A673 (cell line): ENCODE results near the gene PICALM. TPM values are rescaled to one million over a fixed set of nuclear protein-coding genes. Genes with fewer than 3 reads are reported as not detected.
A peak's percentile ranks its signal among the peaks of the same experiment; 100 is the strongest.

ENCODE experiments used
- BruUV-seq: library from RNA; stranded (reverse); fragments of 400-500 nt; replicated peaks from 2 replicates; lab custom pipeline; 2021; lab: Mats Ljungman, UMichigan
- CTCF ChIA-PET: fragments of 300-600 bp; sonication (Branson Sonifier 250); formaldehyde crosslinking; loops from one replicate; lab custom pipeline; 2022; ENCODE audit warnings: antibody characterized with exemption; lab: Charles Lee
- POLR2A ChIA-PET: fragments of 300-600 bp; sonication (Branson Sonifier 250); formaldehyde crosslinking; loops from one replicate; lab custom pipeline; 2022; ENCODE audit warnings: antibody characterized with exemption; ENCODE audit not compliant: low non-redundant PET; lab: Charles Lee
- DNase-seq: peaks from one replicate; pipeline ENCODE4 v3.0.0-alpha.2; 2015; ENCODE audit warnings: low spot score
- H3K27ac ChIP-seq: fragments of 200-600 bp; sonication (generic); 2 replicates; pipeline ENCODE4 v1.5.1; 2016; ENCODE audit warnings: mixed run types, low read depth, mild to moderate bottlenecking, mixed read lengths, antibody characterized with exemption, low read length; ENCODE audit not compliant: poor library complexity, severe bottlenecking
- H3K27me3 ChIP-seq: fragments of 200-600 bp; sonication (generic); replicated peaks from 2 replicates; pipeline ENCODE4 v1.6.1; 2017; ENCODE audit warnings: mixed run types, low read depth, mild to moderate bottlenecking, mixed read lengths, antibody characterized with exemption, low read length; ENCODE audit not compliant: insufficient read depth, poor library complexity
- H3K36me3 ChIP-seq: fragments of 200-600 bp; sonication (generic); 2 replicates; pipeline ENCODE4 v1.6.1; 2016; ENCODE audit warnings: mixed run types, mild to moderate bottlenecking, mixed read lengths, antibody characterized with exemption, low read length; ENCODE audit not compliant: insufficient read depth, poor library complexity, severe bottlenecking
- H3K4me1 ChIP-seq: fragments of 200-600 bp; sonication (generic); 2 replicates; pipeline ENCODE4 v1.6.1; 2017; ENCODE audit warnings: mixed run types, mild to moderate bottlenecking, mixed read lengths, antibody characterized with exemption, low read length; ENCODE audit not compliant: insufficient read depth, poor library complexity, severe bottlenecking
- H3K4me3 ChIP-seq: fragments of 200-600 bp; sonication (generic); 2 replicates; pipeline ENCODE4 v1.5.1; 2016; ENCODE audit warnings: low read depth, mixed run types, mild to moderate bottlenecking, mixed read lengths, low read length; ENCODE audit not compliant: poor library complexity, severe bottlenecking
- H3K9me3 ChIP-seq: fragments of 200-600 bp; sonication (generic); 2 replicates; pipeline ENCODE4 v1.6.1; 2016; ENCODE audit warnings: mixed run types, low read depth, mild to moderate bottlenecking, mixed read lengths, antibody characterized with exemption, low read length; ENCODE audit not compliant: poor library complexity, severe bottlenecking
- EZH2 ChIP-seq: fragments of 200-600 bp; sonication (generic); IDR thresholded peaks from 2 replicates; pipeline ENCODE4 v1.6.1; 2017; ENCODE audit warnings: borderline replicate concordance, low read depth, mild to moderate bottlenecking, mixed read lengths, antibody characterized with exemption, low read length; ENCODE audit not compliant: poor library complexity, severe bottlenecking
- intact Hi-C: fragments of 100-400 bp; cut with micrococcal nuclease; formaldehyde crosslinking; loops from one replicate; pipeline ENCODE4 v1.10.0; 2022; ENCODE audit not compliant: unreplicated experiment
- total RNA-seq: library from RNA; stranded (reverse); gene quantifications from 2 replicates; pipeline ENCODE4 v1.2.3, GENCODE V29; 2021
- TF ChIP-seq, protein P1 (sequence below): fragments of 300-800, 200-600 bp; sonication (generic); conservative IDR thresholded peaks from 2 replicates; pipeline ENCODE4 v1.5.1; 2017; ENCODE audit warnings: low read depth, mild to moderate bottlenecking, antibody characterized with exemption, low read length, moderate library complexity, mixed read lengths

The PICALM gene
- total RNA-seq, 1 experiment from 2014 or later = 174 TPM

DNA sequence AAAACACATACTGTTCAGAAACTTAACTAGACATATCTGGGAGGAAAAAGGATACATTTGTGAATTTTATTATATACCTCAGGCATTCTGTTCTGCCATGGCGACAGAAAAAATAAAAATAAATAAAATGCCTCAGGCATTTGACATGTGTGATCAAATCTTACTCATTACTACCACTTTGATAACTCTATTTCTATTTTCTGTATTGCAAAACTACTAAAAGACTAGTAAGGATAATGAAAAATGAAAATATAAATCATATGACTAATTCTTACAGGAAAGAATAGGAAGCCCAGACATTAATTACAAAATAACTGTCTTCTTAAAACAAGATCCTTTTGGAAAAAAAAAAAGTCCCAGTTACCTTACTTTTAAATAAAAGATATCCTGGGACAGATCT is 5.3 kb downstream of the PICALM start:
- intact Hi-C loops = no loop called here
- H3K4me1 ChIP-seq = peaks cover 54% of the 10 kb centered on the region
- CTCF ChIA-PET = no interaction called here
- H3K27me3 ChIP-seq = no peaks in the 10 kb centered on the region
- H3K9me3 ChIP-seq = no peaks in the 10 kb centered on the region
- no peak for TF ChIP-seq EZH2
- TF ChIP-seq, protein P1, sequence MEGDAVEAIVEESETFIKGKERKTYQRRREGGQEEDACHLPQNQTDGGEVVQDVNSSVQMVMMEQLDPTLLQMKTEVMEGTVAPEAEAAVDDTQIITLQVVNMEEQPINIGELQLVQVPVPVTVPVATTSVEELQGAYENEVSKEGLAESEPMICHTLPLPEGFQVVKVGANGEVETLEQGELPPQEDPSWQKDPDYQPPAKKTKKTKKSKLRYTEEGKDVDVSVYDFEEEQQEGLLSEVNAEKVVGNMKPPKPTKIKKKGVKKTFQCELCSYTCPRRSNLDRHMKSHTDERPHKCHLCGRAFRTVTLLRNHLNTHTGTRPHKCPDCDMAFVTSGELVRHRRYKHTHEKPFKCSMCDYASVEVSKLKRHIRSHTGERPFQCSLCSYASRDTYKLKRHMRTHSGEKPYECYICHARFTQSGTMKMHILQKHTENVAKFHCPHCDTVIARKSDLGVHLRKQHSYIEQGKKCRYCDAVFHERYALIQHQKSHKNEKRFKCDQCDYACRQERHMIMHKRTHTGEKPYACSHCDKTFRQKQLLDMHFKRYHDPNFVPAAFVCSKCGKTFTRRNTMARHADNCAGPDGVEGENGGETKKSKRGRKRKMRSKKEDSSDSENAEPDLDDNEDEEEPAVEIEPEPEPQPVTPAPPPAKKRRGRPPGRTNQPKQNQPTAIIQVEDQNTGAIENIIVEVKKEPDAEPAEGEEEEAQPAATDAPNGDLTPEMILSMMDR = no peak
- H3K4me3 ChIP-seq = peak overlapping the region; percentile 7
- H3K36me3 ChIP-seq = no peaks in the 10 kb centered on the region
- no peak for DNase-seq
- BruUV-seq = no TSS peak
- POLR2A ChIA-PET = no interaction called here
- peak overlapping the region; percentile 55 for H3K27ac ChIP-seq

DNA sequence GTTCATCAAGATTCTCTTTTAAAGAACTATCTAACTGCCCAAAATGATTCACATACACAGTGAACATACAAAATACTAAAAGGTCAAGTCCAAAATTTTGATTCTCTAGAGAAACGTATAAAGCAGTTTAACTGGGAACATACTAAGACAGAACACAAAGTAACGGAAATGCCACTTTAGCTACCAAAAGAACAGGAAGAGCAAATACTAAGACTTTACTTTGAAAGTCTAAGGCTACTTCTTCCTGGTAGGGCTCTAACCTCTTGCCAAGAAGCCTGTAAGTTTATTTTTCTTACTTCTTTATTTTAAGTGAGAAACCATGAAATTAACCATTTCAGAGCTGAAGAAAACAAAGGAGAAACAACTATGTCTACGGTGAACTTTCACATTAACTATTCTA is 6.2 kb downstream of the PICALM start:
- POLR2A ChIA-PET = interaction anchor here (0.5 kb wide), 1 partner anchor 101 kb away, joined by 3 read pairs; no protein-coding TSS in a partner anchor
- CTCF ChIA-PET = no interaction called here
- BruUV-seq = no TSS peak
- no peak for TF ChIP-seq EZH2
- TF ChIP-seq, protein P1 = no peak
- Histone ChIP-seq H3K36me3 (no peaks in the 10 kb centered on the region), H3K9me3 (no peaks in the 10 kb centered on the region), H3K27me3 (no peaks in the 10 kb centered on the region), H3K27ac (peak overlapping the region; percentile 55), H3K4me1 (peaks cover 60% of the 10 kb centered on the region), H3K4me3 (peak overlapping the region; percentile 7)
- intact Hi-C loops = no loop called here
- DNase-seq = peak; percentile 92

DNA sequence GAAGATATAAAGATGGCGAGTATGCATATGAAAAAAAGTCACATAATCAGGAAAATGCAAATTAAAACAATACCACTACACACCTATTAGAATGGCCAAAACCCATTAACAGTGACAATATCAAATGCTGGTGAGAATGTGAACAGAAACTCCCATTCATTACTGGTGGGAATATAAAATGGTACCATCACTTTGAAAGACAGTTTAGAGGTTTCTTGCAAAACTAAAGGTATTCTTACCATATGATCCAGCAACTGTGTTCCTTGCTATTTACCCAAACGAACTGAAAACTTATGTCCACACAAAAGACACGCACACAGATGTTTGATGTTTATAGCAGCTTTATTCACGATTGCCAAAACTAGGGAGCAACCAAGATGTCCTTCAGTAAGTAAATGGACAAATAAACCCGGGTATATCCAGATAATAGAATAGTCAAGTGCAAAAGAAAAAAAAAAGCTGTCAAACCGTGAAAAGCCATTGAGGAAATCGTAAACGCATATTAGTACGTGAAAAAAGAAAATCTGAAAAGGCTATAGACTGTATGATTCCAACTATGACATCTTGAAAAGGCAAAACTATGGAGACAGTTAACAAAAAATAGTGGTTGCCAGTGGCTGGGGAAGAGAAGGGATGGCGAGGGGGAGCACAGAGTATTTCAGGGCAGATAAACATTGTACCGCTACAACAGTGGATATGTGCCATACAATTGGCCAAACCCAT is 7.2 kb downstream of the PICALM start:
- TF ChIP-seq EZH2 = no peak
- TF ChIP-seq, protein P1 = no peak
- H3K27ac ChIP-seq = peak overlapping the region; percentile 55
- no peak overlapping the region for H3K4me3 ChIP-seq
- CTCF ChIA-PET = no interaction called here
- no peak for DNase-seq
- intact Hi-C loops = no loop called here
- H3K36me3 ChIP-seq = no peaks in the 10 kb centered on the region
- H3K27me3 ChIP-seq = no peaks in the 10 kb centered on the region
- no peaks in the 10 kb centered on the region for H3K9me3 ChIP-seq
- BruUV-seq = no TSS peak
- H3K4me1 ChIP-seq = peaks cover 60% of the 10 kb centered on the region
- POLR2A ChIA-PET = no interaction called here
